ENCODE measurements around the gene OSBPL6. TPM values are rescaled to one million over a fixed set of nuclear protein-coding genes. Genes with fewer than 3 reads are reported as not detected.

OSBPL6 gene
- total RNA-seq, 4 donors from 2014 or later = 19.1 to 31.4 (median 21.6) TPM

DNA sequence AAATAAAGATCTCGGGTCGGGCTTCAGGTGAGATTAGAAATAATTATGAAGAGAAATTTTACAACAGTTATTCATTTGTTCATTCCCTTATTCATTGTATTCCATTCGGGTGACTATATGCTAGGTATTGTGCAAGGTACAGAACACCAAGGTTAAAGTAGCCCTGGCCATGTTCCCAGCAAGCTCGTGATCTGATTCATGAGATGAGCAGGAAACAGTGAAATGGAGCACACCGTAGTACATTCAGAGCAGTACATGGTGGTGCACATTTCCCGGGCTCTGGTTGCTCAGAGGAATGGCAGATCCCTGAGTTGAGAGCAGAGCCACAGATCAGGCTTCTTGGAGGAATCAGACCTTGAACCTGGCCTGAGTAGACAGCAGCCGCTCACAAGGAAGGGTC is 168.9 kb downstream of the OSBPL6 start:
- intact Hi-C loops (cut with DNase I; ENCODE audit: low total_unique reads) = no loop called here
- no peak for TF ChIP-seq POLR2A (IDR thresholded peaks at IDR 0.05)
- TF ChIP-seq, protein P1, sequence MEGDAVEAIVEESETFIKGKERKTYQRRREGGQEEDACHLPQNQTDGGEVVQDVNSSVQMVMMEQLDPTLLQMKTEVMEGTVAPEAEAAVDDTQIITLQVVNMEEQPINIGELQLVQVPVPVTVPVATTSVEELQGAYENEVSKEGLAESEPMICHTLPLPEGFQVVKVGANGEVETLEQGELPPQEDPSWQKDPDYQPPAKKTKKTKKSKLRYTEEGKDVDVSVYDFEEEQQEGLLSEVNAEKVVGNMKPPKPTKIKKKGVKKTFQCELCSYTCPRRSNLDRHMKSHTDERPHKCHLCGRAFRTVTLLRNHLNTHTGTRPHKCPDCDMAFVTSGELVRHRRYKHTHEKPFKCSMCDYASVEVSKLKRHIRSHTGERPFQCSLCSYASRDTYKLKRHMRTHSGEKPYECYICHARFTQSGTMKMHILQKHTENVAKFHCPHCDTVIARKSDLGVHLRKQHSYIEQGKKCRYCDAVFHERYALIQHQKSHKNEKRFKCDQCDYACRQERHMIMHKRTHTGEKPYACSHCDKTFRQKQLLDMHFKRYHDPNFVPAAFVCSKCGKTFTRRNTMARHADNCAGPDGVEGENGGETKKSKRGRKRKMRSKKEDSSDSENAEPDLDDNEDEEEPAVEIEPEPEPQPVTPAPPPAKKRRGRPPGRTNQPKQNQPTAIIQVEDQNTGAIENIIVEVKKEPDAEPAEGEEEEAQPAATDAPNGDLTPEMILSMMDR (IDR thresholded peaks at IDR 0.05) = no peak
- DNase-seq (ENCODE audit: low spot score in 2 of 2) = no peak
- H3K4me3 ChIP-seq (ENCODE audit: low read depth, poor library complexity, severe bottlenecking) = no peak overlapping the region
- 77 to 81% methylated on average over 7 of the region's 7 CpGs for WGBS, 2 donors

GRCh38 chr2:178365116-178365515 is 170.8 kb downstream of the OSBPL6 start:
- H3K4me3 ChIP-seq (ENCODE audit: low read depth, poor library complexity, severe bottlenecking) = no peak overlapping the region
- TF ChIP-seq, protein P1 (IDR thresholded peaks at IDR 0.05) = no peak
- no peak for TF ChIP-seq POLR2A (IDR thresholded peaks at IDR 0.05)
- DNase-seq (ENCODE audit: low spot score in 2 of 2) = no peak
- WGBS, 2 donors = 83 to 84% methylated on average over 2 of the region's 2 CpGs
- intact Hi-C loops (cut with DNase I; ENCODE audit: low total_unique reads) = no loop called here

GRCh38 chr2:178366412-178366811 is 172.1 kb downstream of the OSBPL6 start:
- TF ChIP-seq, protein P1 (IDR thresholded peaks at IDR 0.05) = no peak
- TF ChIP-seq POLR2A (IDR thresholded peaks at IDR 0.05) = no peak
- WGBS, 2 donors = 72 to 77% methylated on average over 4 of the region's 4 CpGs
- intact Hi-C loops (cut with DNase I; ENCODE audit: low total_unique reads) = no loop called here
- no peak for DNase-seq (ENCODE audit: low spot score in 2 of 2)
- H3K4me3 ChIP-seq (ENCODE audit: low read depth, poor library complexity, severe bottlenecking) = no peak overlapping the region

DNA sequence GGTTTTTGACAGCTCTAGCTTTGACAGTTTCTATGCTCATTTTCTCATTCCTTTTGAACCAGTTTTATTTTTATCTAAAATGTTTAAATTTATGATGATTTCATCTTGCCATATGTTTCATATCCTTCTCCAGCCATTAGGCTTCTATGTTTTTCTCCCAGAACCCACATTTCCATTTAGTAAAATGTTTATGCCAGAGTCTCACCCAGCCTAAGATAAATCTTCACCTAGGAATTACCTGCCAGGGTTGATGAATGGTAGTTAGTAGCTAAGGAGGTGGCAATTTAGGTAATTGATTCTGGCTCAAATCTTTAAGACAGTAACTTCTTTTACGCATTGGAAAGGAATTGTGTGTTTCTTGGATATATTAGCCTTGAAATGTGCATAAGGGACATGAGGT is 173.0 kb downstream of the OSBPL6 start:
- intact Hi-C loops (cut with DNase I; ENCODE audit: low total_unique reads) = no loop called here
- TF ChIP-seq, protein P1 (IDR thresholded peaks at IDR 0.05) = no peak
- no peak for TF ChIP-seq POLR2A (IDR thresholded peaks at IDR 0.05)
- DNase-seq (ENCODE audit: low spot score in 2 of 2) = no peak
- H3K4me3 ChIP-seq (ENCODE audit: low read depth, poor library complexity, severe bottlenecking) = no peak overlapping the region
- WGBS, 2 donors = 95 to 96% methylated on average over 1 of the region's 1 CpG

- 45 to 59% methylated on average over 1 of the region's 1 CpG for WGBS, 2 donors
- H3K4me3 ChIP-seq (ENCODE audit: low read depth, poor library complexity, severe bottlenecking) = no peak overlapping the region
- intact Hi-C loops (cut with DNase I; ENCODE audit: low total_unique reads) = no loop called here
- TF ChIP-seq, protein P1 (IDR thresholded peaks at IDR 0.05) = no peak
- TF ChIP-seq POLR2A (IDR thresholded peaks at IDR 0.05) = no peak
- DNase-seq (ENCODE audit: low spot score in 2 of 2) = no peak
These were observed 180.6 kb downstream of the OSBPL6 start for GRCh38 chr2:178374865-178375264.

GRCh38 chr2:178377046-178377445 is 182.7 kb downstream of the OSBPL6 start:
- intact Hi-C loops (cut with DNase I; ENCODE audit: low total_unique reads) = no loop called here
- WGBS, 2 donors = 82 to 95% methylated on average over 3 of the region's 3 CpGs
- DNase-seq (ENCODE audit: low spot score in 2 of 2) = no peak
- no peak for TF ChIP-seq POLR2A (IDR thresholded peaks at IDR 0.05)
- TF ChIP-seq, protein P1 (IDR thresholded peaks at IDR 0.05) = no peak
- H3K4me3 ChIP-seq (ENCODE audit: low read depth, poor library complexity, severe bottlenecking) = no peak overlapping the region

Measured in lower leg skin (tissue), 4 donors.